Measurements from ENCODE around the gene FASN. TPM values are rescaled to one million over a fixed set of nuclear protein-coding genes. Genes with fewer than 3 reads are reported as not detected.

Gene FASN
- total RNA-seq, 1 experiment from 2014 or later: 372 TPM

DNA sequence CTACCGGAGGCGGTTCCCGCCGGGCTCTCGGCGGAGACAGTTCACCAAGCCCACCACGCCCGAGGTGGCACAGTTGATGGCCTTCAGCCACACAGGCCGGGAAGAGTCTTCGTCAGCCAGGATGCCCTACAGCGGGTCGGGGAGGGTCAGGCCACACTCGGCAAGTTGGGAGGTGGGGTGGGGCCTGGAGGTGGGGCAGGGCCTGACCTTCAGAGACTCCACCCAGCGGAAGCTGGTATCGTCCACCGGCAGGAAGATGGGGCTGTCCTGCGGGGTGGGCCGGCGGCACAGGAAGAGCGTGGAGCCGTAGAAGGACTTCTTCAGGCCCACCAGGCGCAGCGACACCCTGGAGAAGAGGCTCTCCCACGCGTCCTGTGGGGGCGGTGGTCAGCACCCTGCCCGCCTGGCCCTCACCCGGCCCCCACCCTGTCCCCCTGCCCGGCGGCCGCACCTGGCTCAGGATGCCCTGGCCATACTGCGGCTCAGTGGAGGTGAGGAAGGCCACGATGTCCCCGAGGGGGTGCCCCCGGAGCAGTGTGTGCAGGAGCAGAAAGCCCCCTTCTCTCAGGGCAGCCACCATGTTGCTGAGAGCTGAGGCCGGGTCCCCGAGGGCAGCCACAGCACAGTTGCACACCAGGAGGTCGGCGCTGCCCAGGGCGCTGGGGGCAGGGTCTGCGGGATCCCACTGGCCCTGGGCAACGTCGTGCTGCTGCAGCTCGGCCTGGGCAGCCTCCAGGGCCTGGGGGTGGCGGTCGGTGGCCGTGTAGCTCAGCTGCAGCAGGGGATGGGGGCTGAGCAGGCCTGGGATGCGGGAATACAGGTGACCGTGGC is 12.8 kb downstream of the FASN start:
- no TSS peak for BruUV-seq (replicated peaks)
- CTCF ChIA-PET: no interaction called here
- no peak overlapping the region for H3K4me3 Mint-ChIP-seq (ENCODE audit: low read depth, unreplicated experiment)
- intact Hi-C loops (cut with micrococcal nuclease; ENCODE audit: unreplicated experiment): no loop called here
- no peak for TF ChIP-seq CTCF (IDR thresholded peaks at IDR 0.05; ENCODE audit: unreplicated experiment)
- H3K36me3 Mint-ChIP-seq (ENCODE audit: insufficient read depth, unreplicated experiment): peaks cover 76% of the 10 kb centered on the region
- no peaks in the 10 kb centered on the region for H3K4me1 Mint-ChIP-seq (ENCODE audit: low read depth, unreplicated experiment)
- no peaks in the 10 kb centered on the region for H3K27me3 Mint-ChIP-seq (ENCODE audit: unreplicated experiment)
- no peaks in the 10 kb centered on the region for H3K9me3 Mint-ChIP-seq (ENCODE audit: low read depth, unreplicated experiment)
- DNase-seq: no peak
- H3K27ac Mint-ChIP-seq (ENCODE audit: unreplicated experiment): no peak overlapping the region

- intact Hi-C loops (cut with micrococcal nuclease; ENCODE audit: unreplicated experiment): no loop called here
- H3K4me1 Mint-ChIP-seq (ENCODE audit: low read depth, unreplicated experiment): no peaks in the 10 kb centered on the region
- no TSS peak for BruUV-seq (replicated peaks)
- peak overlapping the region; percentile 30 for H3K27ac Mint-ChIP-seq (ENCODE audit: unreplicated experiment)
- H3K4me3 Mint-ChIP-seq (ENCODE audit: low read depth, unreplicated experiment): no peak overlapping the region
- no peaks in the 10 kb centered on the region for H3K27me3 Mint-ChIP-seq (ENCODE audit: unreplicated experiment)
- CTCF ChIA-PET: no interaction called here
- H3K9me3 Mint-ChIP-seq (ENCODE audit: low read depth, unreplicated experiment): no peaks in the 10 kb centered on the region
- no peak for DNase-seq
- TF ChIP-seq CTCF (IDR thresholded peaks at IDR 0.05; ENCODE audit: unreplicated experiment): no peak
- H3K36me3 Mint-ChIP-seq (ENCODE audit: insufficient read depth, unreplicated experiment): peaks cover 77% of the 10 kb centered on the region
Measured at GRCh38 chr17:82084373-82085030, 13.5 kb downstream of the FASN start.

GRCh38 chr17:82083533-82084359 is 14.3 kb downstream of the FASN start:
- no peaks in the 10 kb centered on the region for H3K4me1 Mint-ChIP-seq (ENCODE audit: low read depth, unreplicated experiment)
- no peak overlapping the region for H3K4me3 Mint-ChIP-seq (ENCODE audit: low read depth, unreplicated experiment)
- peak overlapping the region; percentile 30 for H3K27ac Mint-ChIP-seq (ENCODE audit: unreplicated experiment)
- no TSS peak for BruUV-seq (replicated peaks)
- intact Hi-C loops (cut with micrococcal nuclease; ENCODE audit: unreplicated experiment): no loop called here
- no peak for DNase-seq
- no peaks in the 10 kb centered on the region for H3K9me3 Mint-ChIP-seq (ENCODE audit: low read depth, unreplicated experiment)
- no peak for TF ChIP-seq CTCF (IDR thresholded peaks at IDR 0.05; ENCODE audit: unreplicated experiment)
- CTCF ChIA-PET: no interaction called here
- peaks cover 80% of the 10 kb centered on the region for H3K36me3 Mint-ChIP-seq (ENCODE audit: insufficient read depth, unreplicated experiment)
- H3K27me3 Mint-ChIP-seq (ENCODE audit: unreplicated experiment): no peaks in the 10 kb centered on the region

DNA sequence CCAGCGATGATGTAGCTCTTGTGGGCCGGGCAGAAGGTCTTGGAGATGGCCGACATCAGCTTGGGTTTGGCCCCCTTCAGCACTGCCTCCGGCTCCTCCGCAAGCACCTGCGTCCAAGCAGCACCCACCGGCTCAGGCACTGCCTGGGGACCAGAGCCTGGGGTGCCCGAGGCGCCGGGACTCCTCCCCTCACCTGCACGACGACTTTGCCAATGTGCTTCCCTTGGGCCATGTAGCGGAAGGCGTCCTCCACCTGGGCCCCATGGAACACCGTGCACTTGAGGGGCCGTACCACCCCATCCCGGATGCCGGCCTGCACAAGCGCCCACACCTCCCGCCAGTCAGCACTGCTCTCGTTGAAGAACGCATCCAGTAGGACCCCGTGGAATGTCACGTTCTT is 15.0 kb downstream of the FASN start:
- CTCF ChIA-PET: no interaction called here
- no peak for TF ChIP-seq CTCF (IDR thresholded peaks at IDR 0.05; ENCODE audit: unreplicated experiment)
- H3K36me3 Mint-ChIP-seq (ENCODE audit: insufficient read depth, unreplicated experiment): peaks cover 79% of the 10 kb centered on the region
- intact Hi-C loops (cut with micrococcal nuclease; ENCODE audit: unreplicated experiment): no loop called here
- DNase-seq: no peak
- no peaks in the 10 kb centered on the region for H3K27me3 Mint-ChIP-seq (ENCODE audit: unreplicated experiment)
- no peaks in the 10 kb centered on the region for H3K4me1 Mint-ChIP-seq (ENCODE audit: low read depth, unreplicated experiment)
- no TSS peak for BruUV-seq (replicated peaks)
- no peak overlapping the region for H3K27ac Mint-ChIP-seq (ENCODE audit: unreplicated experiment)
- H3K4me3 Mint-ChIP-seq (ENCODE audit: low read depth, unreplicated experiment): no peak overlapping the region
- H3K9me3 Mint-ChIP-seq (ENCODE audit: low read depth, unreplicated experiment): no peaks in the 10 kb centered on the region
